K562 (cell line): Measurements from ENCODE around the gene CPT1A. TPM values are rescaled to one million over a fixed set of nuclear protein-coding genes. Genes with fewer than 3 reads are reported as not detected.

Source experiments
- CBFA2T3 ChIP-seq: fragments of 450-650 bp; IDR thresholded peaks from 2 replicates; pipeline ENCODE4 v1.6.1; 2017
- ELF4 ChIP-seq: fragments of 450-650 bp; formaldehyde crosslinking; IDR thresholded peaks from 2 replicates; pipeline ENCODE4 v1.4.0; 2022; ENCODE audit warnings: missing genetic modification characterization
- ILK ChIP-seq: fragments of 450-650 bp; IDR thresholded peaks from 2 replicates; pipeline ENCODE4 v1.6.1; 2016; ENCODE audit warnings: missing genetic modification characterization, low read depth, mild to moderate bottlenecking, missing compliant biosample characterization, moderate library complexity, borderline replicate concordance
- MCM2 ChIP-seq: fragments of 450-650 bp; IDR thresholded peaks from 2 replicates; pipeline ENCODE4 v1.6.1; 2017; ENCODE audit warnings: low read depth, mild to moderate bottlenecking
- MED1 ChIP-seq: sonication (generic); formaldehyde crosslinking; IDR thresholded peaks from 2 replicates; pipeline ENCODE4 v1.8.1; 2023; ENCODE audit warnings: missing genetic modification reagents, borderline replicate concordance
- PTBP1 ChIP-seq: fragments of 200-400 bp; formaldehyde crosslinking; IDR thresholded peaks from 2 replicates; pipeline ENCODE4 v1.6.1; 2017; ENCODE audit warnings: low read depth, low read length
- SAFB ChIP-seq: fragments of 200-400 bp; formaldehyde crosslinking; IDR thresholded peaks from 2 replicates; pipeline ENCODE4 v1.6.1; 2017; ENCODE audit warnings: low read depth, low read length, borderline replicate concordance
- SRSF1 ChIP-seq: fragments of 200-400 bp; formaldehyde crosslinking; IDR thresholded peaks from 2 replicates; pipeline ENCODE4 v1.6.1; 2017; ENCODE audit warnings: mild to moderate bottlenecking, low read depth, low read length, moderate library complexity
- TAF9B ChIP-seq: fragments of 450-650 bp; IDR thresholded peaks from 2 replicates; pipeline ENCODE4 v1.6.1; 2018; ENCODE audit warnings: mild to moderate bottlenecking; ENCODE audit not compliant: partially characterized antibody
- ZBED1 ChIP-seq: IDR thresholded peaks from 2 replicates; pipeline ENCODE4 v1.6.1; 2014
- ZNF121 ChIP-seq: sonication (generic); formaldehyde crosslinking; conservative IDR thresholded peaks from 2 replicates; pipeline ENCODE4 v1.8.0; 2022; ENCODE audit warnings: missing genetic modification reagents
- ZNF507 ChIP-seq: conservative IDR thresholded peaks from 2 replicates; pipeline ENCODE4 v1.6.1; 2017; ENCODE audit warnings: missing genetic modification characterization, missing compliant biosample characterization
- ZNF586 ChIP-seq: fragments of 450-650 bp; formaldehyde crosslinking; conservative IDR thresholded peaks from 2 replicates; pipeline ENCODE4 v1.4.0; 2020; ENCODE audit warnings: mild to moderate bottlenecking, moderate library complexity
- ZNF668 ChIP-seq: fragments of 250-450 bp; sonication (Bioruptor Pico); IDR thresholded peaks from 2 replicates; pipeline ENCODE4 v1.8.0; 2022; ENCODE audit warnings: mild to moderate bottlenecking, inconsistent platforms
- ZNF79 ChIP-seq: fragments of 250-450 bp; sonication (Bioruptor Pico); IDR thresholded peaks from 2 replicates; pipeline ENCODE4 v1.4.0; 2020; ENCODE audit warnings: low read depth, mild to moderate bottlenecking, moderate library complexity
- polyA plus RNA-seq, 8 experiments: library from polyadenylated mRNA; depleted of rRNA in 4 of 8; stranded (reverse) in 5 of 8; unstranded in 3 of 8; fragments of >200 nt; fragmentation: Nextera tagmentation in 2 of 8; fragmentation: Illumina TruSeq in 1 of 8; extraction: Ambion mirVana in 2 of 8; extraction: Trizol in 1 of 8; gene quantifications; 2 replicates each; pipeline versions ENCODE4 v1.2.1 to v1.2.3, GENCODE V29; 2011 to 2014; ENCODE audit warnings: inconsistent platforms in 1 of 8, missing spikeins in 1 of 8
- total RNA-seq, 7 experiments: library from RNA; depleted of rRNA in 6 of 7; stranded (reverse); fragments of >200 nt in 6 of 7; fragmentation: Illumina TruSeq in 2 of 7; extraction: Trizol in 2 of 7; gene quantifications; 2 replicates each; pipeline versions ENCODE4 v1.2.1 to v1.2.3, GENCODE V29; 2011 to 2021; ENCODE audit warnings: low replicate concordance in 1 of 7
- TF ChIP-seq, protein P1 (sequence below), 2 experiments: fragments of 450-650 bp in 1 of 2; sonication (generic) in 1 of 2; formaldehyde crosslinking in 1 of 2; IDR thresholded peaks; 2 replicates each; pipeline versions ENCODE4 v1.7.1 to v1.9.0; 2016 to 2022; ENCODE audit warnings: inconsistent platforms in 1 of 2, mild to moderate bottlenecking in 1 of 2, missing genetic modification reagents in 1 of 2
- TF ChIP-seq, protein P2 (sequence below): fragments of 250-450 bp; sonication (Bioruptor Pico); IDR thresholded peaks from 2 replicates; pipeline ENCODE4 v1.8.0; 2021; ENCODE audit warnings: moderate library complexity, mild to moderate bottlenecking, inconsistent platforms
- TF ChIP-seq, protein P3 (sequence below): fragments of 250-450 bp; sonication (Bioruptor Pico); IDR thresholded peaks from 2 replicates; pipeline ENCODE4 v1.5.0; 2021

The CPT1A gene
- total and polyA plus RNA-seq, 9 of the 15 experiments (the other 6 are each of a cell fraction or from before 2014, with no cell fraction given): 2.6 to 29.1 (median 12.3) TPM

DNA sequence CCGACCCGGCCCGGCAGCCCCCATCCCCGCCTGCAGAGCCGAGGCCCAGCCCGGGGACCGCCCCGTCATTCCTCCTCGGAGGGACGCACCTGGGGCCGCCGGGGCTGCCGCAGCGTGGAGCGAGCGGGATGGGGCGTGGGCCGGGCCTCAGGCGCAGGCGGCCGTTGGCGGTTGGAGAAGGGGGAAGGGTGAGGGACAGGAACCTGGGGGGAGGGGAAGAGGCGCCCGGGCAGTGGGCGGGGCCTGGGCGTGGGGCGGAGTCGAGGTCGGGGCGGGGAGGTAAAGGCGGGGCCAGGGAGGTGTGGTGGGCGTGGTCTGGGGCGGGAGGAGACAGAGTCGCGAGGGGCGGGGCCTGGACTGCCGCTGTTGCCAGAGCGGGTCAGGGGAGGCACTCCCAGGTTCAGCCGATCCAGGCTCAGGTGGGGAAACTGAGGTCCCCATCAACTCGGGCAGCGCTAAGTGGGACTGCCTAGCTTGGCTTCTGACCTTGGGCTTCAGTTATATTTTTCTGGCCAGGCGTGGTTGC lies 90.3 kb downstream of the CPT1A start, which contains the start of gene TESMIN (continued):
- TF ChIP-seq, protein P1, sequence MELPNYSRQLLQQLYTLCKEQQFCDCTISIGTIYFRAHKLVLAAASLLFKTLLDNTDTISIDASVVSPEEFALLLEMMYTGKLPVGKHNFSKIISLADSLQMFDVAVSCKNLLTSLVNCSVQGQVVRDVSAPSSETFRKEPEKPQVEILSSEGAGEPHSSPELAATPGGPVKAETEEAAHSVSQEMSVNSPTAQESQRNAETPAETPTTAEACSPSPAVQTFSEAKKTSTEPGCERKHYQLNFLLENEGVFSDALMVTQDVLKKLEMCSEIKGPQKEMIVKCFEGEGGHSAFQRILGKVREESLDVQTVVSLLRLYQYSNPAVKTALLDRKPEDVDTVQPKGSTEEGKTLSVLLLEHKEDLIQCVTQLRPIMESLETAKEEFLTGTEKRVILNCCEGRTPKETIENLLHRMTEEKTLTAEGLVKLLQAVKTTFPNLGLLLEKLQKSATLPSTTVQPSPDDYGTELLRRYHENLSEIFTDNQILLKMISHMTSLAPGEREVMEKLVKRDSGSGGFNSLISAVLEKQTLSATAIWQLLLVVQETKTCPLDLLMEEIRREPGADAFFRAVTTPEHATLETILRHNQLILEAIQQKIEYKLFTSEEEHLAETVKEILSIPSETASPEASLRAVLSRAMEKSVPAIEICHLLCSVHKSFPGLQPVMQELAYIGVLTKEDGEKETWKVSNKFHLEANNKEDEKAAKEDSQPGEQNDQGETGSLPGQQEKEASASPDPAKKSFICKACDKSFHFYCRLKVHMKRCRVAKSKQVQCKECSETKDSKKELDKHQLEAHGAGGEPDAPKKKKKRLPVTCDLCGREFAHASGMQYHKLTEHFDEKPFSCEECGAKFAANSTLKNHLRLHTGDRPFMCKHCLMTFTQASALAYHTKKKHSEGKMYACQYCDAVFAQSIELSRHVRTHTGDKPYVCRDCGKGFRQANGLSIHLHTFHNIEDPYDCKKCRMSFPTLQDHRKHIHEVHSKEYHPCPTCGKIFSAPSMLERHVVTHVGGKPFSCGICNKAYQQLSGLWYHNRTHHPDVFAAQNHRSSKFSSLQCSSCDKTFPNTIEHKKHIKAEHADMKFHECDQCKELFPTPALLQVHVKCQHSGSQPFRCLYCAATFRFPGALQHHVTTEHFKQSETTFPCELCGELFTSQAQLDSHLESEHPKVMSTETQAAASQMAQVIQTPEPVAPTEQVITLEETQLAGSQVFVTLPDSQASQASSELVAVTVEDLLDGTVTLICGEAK (IDR thresholded peaks at IDR 0.05): no peak
- TF ChIP-seq, protein P1 (CRISPR knock-in tag; IDR thresholded peaks at IDR 0.05): no peak
- TF ChIP-seq SAFB (peak; percentile 40; the same call in 1 of the 2 replicates), ELF4 (no peak), CBFA2T3 (peak; percentile 40; the same call in 1 of the 2 replicates), ILK (no peak), MED1 (no peak), ZNF121 (CRISPR knock-in tag) (no peak), MCM2 (no peak), SRSF1 (no peak), ZNF507 (tag) (no peak), ZBED1 (no peak), TAF9B (no peak), ZNF586 (CRISPR knock-in tag) (no peak), PTBP1 (no peak), ZNF79 (CRISPR knock-in tag) (no peak), ZNF668 (CRISPR knock-in tag) (no peak)
- TF ChIP-seq, protein P2, sequence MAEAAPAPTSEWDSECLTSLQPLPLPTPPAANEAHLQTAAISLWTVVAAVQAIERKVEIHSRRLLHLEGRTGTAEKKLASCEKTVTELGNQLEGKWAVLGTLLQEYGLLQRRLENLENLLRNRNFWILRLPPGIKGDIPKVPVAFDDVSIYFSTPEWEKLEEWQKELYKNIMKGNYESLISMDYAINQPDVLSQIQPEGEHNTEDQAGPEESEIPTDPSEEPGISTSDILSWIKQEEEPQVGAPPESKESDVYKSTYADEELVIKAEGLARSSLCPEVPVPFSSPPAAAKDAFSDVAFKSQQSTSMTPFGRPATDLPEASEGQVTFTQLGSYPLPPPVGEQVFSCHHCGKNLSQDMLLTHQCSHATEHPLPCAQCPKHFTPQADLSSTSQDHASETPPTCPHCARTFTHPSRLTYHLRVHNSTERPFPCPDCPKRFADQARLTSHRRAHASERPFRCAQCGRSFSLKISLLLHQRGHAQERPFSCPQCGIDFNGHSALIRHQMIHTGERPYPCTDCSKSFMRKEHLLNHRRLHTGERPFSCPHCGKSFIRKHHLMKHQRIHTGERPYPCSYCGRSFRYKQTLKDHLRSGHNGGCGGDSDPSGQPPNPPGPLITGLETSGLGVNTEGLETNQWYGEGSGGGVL: no peak
- TF ChIP-seq, protein P3, sequence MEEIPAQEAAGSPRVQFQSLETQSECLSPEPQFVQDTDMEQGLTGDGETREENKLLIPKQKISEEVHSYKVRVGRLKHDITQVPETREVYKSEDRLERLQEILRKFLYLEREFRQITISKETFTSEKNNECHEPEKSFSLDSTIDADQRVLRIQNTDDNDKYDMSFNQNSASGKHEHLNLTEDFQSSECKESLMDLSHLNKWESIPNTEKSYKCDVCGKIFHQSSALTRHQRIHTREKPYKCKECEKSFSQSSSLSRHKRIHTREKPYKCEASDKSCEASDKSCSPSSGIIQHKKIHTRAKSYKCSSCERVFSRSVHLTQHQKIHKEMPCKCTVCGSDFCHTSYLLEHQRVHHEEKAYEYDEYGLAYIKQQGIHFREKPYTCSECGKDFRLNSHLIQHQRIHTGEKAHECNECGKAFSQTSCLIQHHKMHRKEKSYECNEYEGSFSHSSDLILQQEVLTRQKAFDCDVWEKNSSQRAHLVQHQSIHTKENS (CRISPR knock-in tag): no peak
